Uterus (tissue), 4 donors: ENCODE measurements around the gene CHRNB1. TPM values are rescaled to one million over a fixed set of nuclear protein-coding genes. Genes with fewer than 3 reads are reported as not detected.
A peak's percentile ranks its signal among the peaks of the same experiment; 100 is the strongest.

Source experiments
- DNase-seq, 2 donors: peaks; one replicate each; pipeline ENCODE4 v3.0.0-alpha.2; 2019 to 2020
- H3K27ac ChIP-seq, 2 donors: fragments of 200-600 bp; sonication (generic); 1 replicate in 1 of 2; 2 replicates in 1 of 2; pipeline ENCODE4 v1.5.1; 2016 to 2018
- H3K27me3 ChIP-seq, 2 donors: fragments of 200-600 bp; sonication (generic); one replicate each; pipeline ENCODE4 v1.5.1; 2018 to 2019; ENCODE audit warnings: control low read depth in 1 of 2
- H3K36me3 ChIP-seq, 2 donors: fragments of 200-600 bp; sonication (generic); one replicate each; pipeline ENCODE4 v1.5.1; 2019; ENCODE audit warnings: control low read depth in 1 of 2
- H3K4me1 ChIP-seq, 2 donors: fragments of 200-600 bp; sonication (generic); one replicate each; pipeline ENCODE4 v1.5.1; 2018 to 2019; ENCODE audit warnings: control low read depth in 1 of 2
- H3K4me3 ChIP-seq, 2 donors: fragments of 200-600 bp; sonication (generic); 1 replicate in 1 of 2; 2 replicates in 1 of 2; pipeline ENCODE4 v1.5.1; 2018 to 2019; ENCODE audit warnings: mild to moderate bottlenecking in 1 of 2
- H3K9me3 ChIP-seq, 2 donors: fragments of 200-600 bp; sonication (generic); one replicate each; pipeline ENCODE4 v1.5.1; 2019; ENCODE audit warnings: control low read depth in 1 of 2
- CTCF ChIP-seq, 4 experiments: fragments of 200-600 bp in 2 of 4; fragments of 450-650 bp in 2 of 4; sonication (generic) in 2 of 4; IDR thresholded peaks; one replicate each; pipeline ENCODE4 v1.5.1; 2016 to 2019; ENCODE audit warnings: antibody characterized with exemption in 4 of 4, mild to moderate bottlenecking in 2 of 4, moderate library complexity in 1 of 4
- POLR2A ChIP-seq, 2 donors: fragments of 450-650 bp; IDR thresholded peaks; one replicate each; pipeline ENCODE4 v1.6.1; 2016; ENCODE audit warnings: antibody characterized with exemption in 2 of 2, mild to moderate bottlenecking in 1 of 2, moderate library complexity in 1 of 2
- intact Hi-C: fragments of 100-400 bp; cut with DNase I; formaldehyde crosslinking; loops from one replicate; pipeline ENCODE4 v1.15.1; 2023; ENCODE audit warnings: low total_unique reads
- total RNA-seq, 4 donors: library from RNA; depleted of rRNA in 3 of 4; stranded (reverse); fragments of >200 nt in 3 of 4; gene quantifications; one replicate each; pipeline versions ENCODE4 v1.1.0 to v1.2.4, GENCODE V29; 2014 to 2023
- donor health status: DM: yes; HTN: yes; CAD: no.

CHRNB1 gene
- total RNA-seq: 10 to 100 TPM in 2 of 4 donors, 1 to 10 TPM in 2; 3.2 to 16.9 (median 10.9) TPM

- Histone ChIP-seq H3K27me3 (peaks cover 0 to 9% of the 10 kb centered on the region in 2 donors), H3K9me3 (no peaks in the 10 kb centered on the region), H3K4me1 (peaks cover 0 to 18% of the 10 kb centered on the region in 2 donors), H3K36me3 (no peaks in the 10 kb centered on the region), H3K27ac (no peak within 1 kb of the TSS), H3K4me3 (peak within 1 kb of the TSS in 1 of 2 donors; percentile 4)
- no peak for TF ChIP-seq POLR2A (IDR thresholded peaks at IDR 0.05)
- TF ChIP-seq CTCF (IDR thresholded peaks at IDR 0.05): no peak
- intact Hi-C loops: no loop called here
- DNase-seq: peak; percentile 54 to 60
Observed at GRCh38 chr17:7444682-7445618, at the start of gene CHRNB1. CHRNB1 (plus strand) TSS chr17:7445061; CDS start chr17:7445128, 67 bp downstream.

GRCh38 chr17:7396147-7396546 lies 48.7 kb upstream of the CHRNB1 start:
- Histone ChIP-seq H3K4me1 (peaks cover 0 to 10% of the 10 kb centered on the region in 2 donors), H3K9me3 (no peaks in the 10 kb centered on the region), H3K4me3 (no peak overlapping the region), H3K36me3 (no peaks in the 10 kb centered on the region), H3K27me3 (no peaks in the 10 kb centered on the region), H3K27ac (no peak overlapping the region)
- intact Hi-C loops: no loop called here
- TF ChIP-seq POLR2A (IDR thresholded peaks at IDR 0.05) (no peak), CTCF (IDR thresholded peaks at IDR 0.05) (no peak)
- no peak for DNase-seq

- no peaks in the 10 kb centered on the region for H3K36me3 ChIP-seq
- no peak overlapping the region for H3K4me3 ChIP-seq
- H3K27me3 ChIP-seq: no peaks in the 10 kb centered on the region
- H3K9me3 ChIP-seq: no peaks in the 10 kb centered on the region
- peaks cover 0 to 7% of the 10 kb centered on the region in 2 donors for H3K4me1 ChIP-seq
- TF ChIP-seq CTCF (IDR thresholded peaks at IDR 0.05) (no peak), POLR2A (IDR thresholded peaks at IDR 0.05) (no peak)
- intact Hi-C loops: no loop called here
- no peak for DNase-seq
- no peak overlapping the region for H3K27ac ChIP-seq
Observed at GRCh38 chr17:7398612-7399011, 46.2 kb upstream of the CHRNB1 start.

GRCh38 chr17:7403043-7403726 lies 41.7 kb upstream of the CHRNB1 start:
- intact Hi-C loops: no loop called here
- DNase-seq: peak; percentile 67 to 71
- H3K9me3 ChIP-seq: no peaks in the 10 kb centered on the region
- no peaks in the 10 kb centered on the region for H3K36me3 ChIP-seq
- peaks cover 0 to 5% of the 10 kb centered on the region in 2 donors for H3K4me1 ChIP-seq
- TF ChIP-seq CTCF (IDR thresholded peaks at IDR 0.05) (no peak), POLR2A (IDR thresholded peaks at IDR 0.05) (no peak)
- peak overlapping the region; percentile 93 to 94 for H3K27ac ChIP-seq
- peak overlapping the region; percentile 54 to 73 for H3K4me3 ChIP-seq
- H3K27me3 ChIP-seq: no peaks in the 10 kb centered on the region

GRCh38 chr17:7403727-7403976 lies 41.2 kb upstream of the CHRNB1 start:
- Histone ChIP-seq H3K4me1 (peaks cover 0 to 5% of the 10 kb centered on the region in 2 donors), H3K36me3 (no peaks in the 10 kb centered on the region), H3K9me3 (no peaks in the 10 kb centered on the region), H3K27ac (peak overlapping the region; percentile 93 to 94), H3K4me3 (peak overlapping the region; percentile 54 to 73), H3K27me3 (no peaks in the 10 kb centered on the region)
- intact Hi-C loops: no loop called here
- no peak for DNase-seq
- TF ChIP-seq POLR2A (IDR thresholded peaks at IDR 0.05) (no peak), CTCF (IDR thresholded peaks at IDR 0.05) (no peak)
